Lung (tissue), 12 donors: ENCODE results near the gene PHOX2A. TPM values are rescaled to one million over a fixed set of nuclear protein-coding genes. Genes with fewer than 3 reads are reported as not detected.

Source experiments
- ATAC-seq: fragments of 200-7000 bp; cut with Tn5 transposase; one replicate; pipeline ENCODE4 v1.9.1; 2020; ENCODE audit warnings: moderate number of reproducible peaks; ENCODE audit not compliant: insufficient read depth, low FRiP score
- DNase-seq, 3 donors: peaks; one replicate each; pipeline ENCODE4 v3.0.0-alpha.2; 2013 to 2017
- H3K27ac ChIP-seq, 2 donors: one replicate each; pipeline ENCODE4 v1.5.1; 2013; ENCODE audit warnings: mild to moderate bottlenecking in 2 of 2, moderate library complexity in 2 of 2, control low read depth in 1 of 2, inconsistent platforms in 1 of 2, low read depth in 1 of 2, low read length in 1 of 2
- H3K27me3 ChIP-seq, 3 donors: one replicate each; pipeline ENCODE4 v1.5.1; 2013; ENCODE audit warnings: low read length in 2 of 3; ENCODE audit not compliant: control insufficient read depth in 3 of 3, insufficient read depth in 3 of 3
- H3K36me3 ChIP-seq, 4 donors: one replicate each; pipeline ENCODE4 v1.5.1; 2013; ENCODE audit warnings: low read length in 4 of 4, mild to moderate bottlenecking in 1 of 4, moderate library complexity in 1 of 4; ENCODE audit not compliant: control insufficient read depth in 4 of 4, insufficient read depth in 4 of 4
- H3K4me1 ChIP-seq, 5 donors: one replicate each; pipeline ENCODE4 v1.5.1; 2013; ENCODE audit warnings: low read length in 5 of 5, mild to moderate bottlenecking in 2 of 5, moderate library complexity in 1 of 5; ENCODE audit not compliant: control insufficient read depth in 5 of 5, insufficient read depth in 5 of 5
- H3K4me3 ChIP-seq: one replicate; pipeline ENCODE4 v1.5.1; 2013; ENCODE audit warnings: mild to moderate bottlenecking, control low read depth, moderate library complexity
- H3K9ac ChIP-seq, 2 donors: one replicate each; pipeline ENCODE4 v1.5.1; 2013; ENCODE audit warnings: low read length in 2 of 2, control low read depth in 1 of 2; ENCODE audit not compliant: insufficient read depth in 1 of 2
- H3K9me3 ChIP-seq, 4 donors: one replicate each; pipeline ENCODE4 v1.5.1; 2013; ENCODE audit warnings: low read length in 3 of 4, mild to moderate bottlenecking in 1 of 4, moderate library complexity in 1 of 4; ENCODE audit not compliant: control insufficient read depth in 4 of 4, insufficient read depth in 3 of 4
- WGBS, 2 donors: extraction: QIAGEN DNeasy Blood & Tissue Kit; methylation state at CpG; one replicate each; pipeline ENCODE4 v1.1.7; 2013; 5-methylcytosine and 5-hydroxymethylcytosine counted together
- polyA plus RNA-seq, 2 donors: library from polyadenylated mRNA; stranded (reverse); fragments of 200-250 nt; gene quantifications; one replicate each; pipeline ENCODE4 v1.2.1, GENCODE V29; 2013
- total RNA-seq, 2 donors: library from RNA; depleted of rRNA in 1 of 2; stranded (reverse); fragments of >200 nt in 1 of 2; gene quantifications; one replicate each; pipeline ENCODE4 v1.2.1, GENCODE V29; 2014 to 2021
- TF ChIP-seq, protein P1 (sequence below): IDR thresholded peaks from 2 replicates; pipeline ENCODE4 v1.5.1; 2012; ENCODE audit warnings: mild to moderate bottlenecking; ENCODE audit errors: control extremely low read depth, extremely low read depth
- donor health status: control.
- donor health status: control.
- donor health status: Bipolar disorder and iron deficiency.
- donor health status: healthy.
- donor health status: DM: yes; HTN: yes; CAD: no.

Gene PHOX2A
- total and polyA plus RNA-seq, 4 donors: not detected

GRCh38 chr11:72260574-72260973 lies 16.6 kb upstream of the PHOX2A start:
- WGBS, 2 donors: 59 to 78% methylated on average over 5 of the region's 5 CpGs
- Histone ChIP-seq H3K9ac (no peak overlapping the region), H3K4me3 (no peak overlapping the region), H3K9me3 (no peaks in the 10 kb centered on the region), H3K27me3 (peaks cover 3 to 11% (median 3%) of the 10 kb centered on the region in 3 donors), H3K27ac (no peak overlapping the region), H3K36me3 (no peaks in the 10 kb centered on the region), H3K4me1 (no peaks in the 10 kb centered on the region)
- TF ChIP-seq, protein P1, sequence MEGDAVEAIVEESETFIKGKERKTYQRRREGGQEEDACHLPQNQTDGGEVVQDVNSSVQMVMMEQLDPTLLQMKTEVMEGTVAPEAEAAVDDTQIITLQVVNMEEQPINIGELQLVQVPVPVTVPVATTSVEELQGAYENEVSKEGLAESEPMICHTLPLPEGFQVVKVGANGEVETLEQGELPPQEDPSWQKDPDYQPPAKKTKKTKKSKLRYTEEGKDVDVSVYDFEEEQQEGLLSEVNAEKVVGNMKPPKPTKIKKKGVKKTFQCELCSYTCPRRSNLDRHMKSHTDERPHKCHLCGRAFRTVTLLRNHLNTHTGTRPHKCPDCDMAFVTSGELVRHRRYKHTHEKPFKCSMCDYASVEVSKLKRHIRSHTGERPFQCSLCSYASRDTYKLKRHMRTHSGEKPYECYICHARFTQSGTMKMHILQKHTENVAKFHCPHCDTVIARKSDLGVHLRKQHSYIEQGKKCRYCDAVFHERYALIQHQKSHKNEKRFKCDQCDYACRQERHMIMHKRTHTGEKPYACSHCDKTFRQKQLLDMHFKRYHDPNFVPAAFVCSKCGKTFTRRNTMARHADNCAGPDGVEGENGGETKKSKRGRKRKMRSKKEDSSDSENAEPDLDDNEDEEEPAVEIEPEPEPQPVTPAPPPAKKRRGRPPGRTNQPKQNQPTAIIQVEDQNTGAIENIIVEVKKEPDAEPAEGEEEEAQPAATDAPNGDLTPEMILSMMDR: no peak
- ATAC-seq (no peak), DNase-seq (no peak)

DNA sequence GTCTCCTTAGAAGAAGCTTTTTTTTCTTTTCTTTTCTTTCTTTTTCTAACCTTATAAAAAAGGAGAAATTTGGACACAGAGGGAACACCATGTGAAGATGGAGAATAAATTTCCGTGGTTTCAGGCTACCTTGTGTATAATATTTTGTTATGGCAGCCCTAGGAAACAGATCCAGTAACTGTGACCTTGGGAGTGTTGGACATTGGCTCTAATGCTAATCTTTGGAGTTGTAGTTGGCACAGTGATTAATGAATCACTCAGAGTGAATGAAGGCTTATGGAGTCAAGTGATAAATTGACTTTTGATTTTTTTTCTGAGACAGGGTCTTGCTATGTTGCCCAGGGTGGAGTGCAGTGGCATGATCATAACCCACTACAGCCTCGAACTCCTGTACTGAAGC lies 15.5 kb upstream of the PHOX2A start:
- WGBS, 2 donors: 87 to 95% methylated on average over 2 of the region's 2 CpGs
- H3K9ac ChIP-seq: no peak overlapping the region
- no peaks in the 10 kb centered on the region for H3K36me3 ChIP-seq
- no peak overlapping the region for H3K4me3 ChIP-seq
- DNase-seq: no peak
- ATAC-seq: no peak
- H3K27me3 ChIP-seq: peaks cover 3 to 11% (median 3%) of the 10 kb centered on the region in 3 donors
- no peak overlapping the region for H3K27ac ChIP-seq
- H3K4me1 ChIP-seq: no peaks in the 10 kb centered on the region
- TF ChIP-seq, protein P1: no peak
- H3K9me3 ChIP-seq: no peaks in the 10 kb centered on the region

DNA sequence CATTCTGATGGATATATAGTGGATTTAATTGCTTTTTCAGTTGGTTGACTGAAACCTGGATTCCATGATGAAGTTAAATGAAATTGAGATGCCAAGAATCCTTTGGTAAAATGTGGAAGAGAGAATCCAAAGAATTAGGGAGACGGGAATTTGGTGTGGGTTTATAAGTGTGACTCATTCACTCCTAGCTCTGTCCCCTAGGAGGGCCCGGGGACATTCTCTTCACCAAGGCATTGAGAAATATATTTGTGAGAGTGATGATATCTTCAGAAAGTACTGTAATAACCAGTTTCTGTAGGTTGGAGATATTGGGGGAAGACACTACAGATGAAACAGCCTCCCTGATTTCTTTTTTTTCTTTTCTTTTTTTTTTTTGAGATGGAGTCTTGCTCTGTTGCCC lies 13.6 kb upstream of the PHOX2A start:
- Histone ChIP-seq H3K4me1 (no peaks in the 10 kb centered on the region), H3K27ac (no peak overlapping the region), H3K4me3 (no peak overlapping the region), H3K36me3 (no peaks in the 10 kb centered on the region), H3K9me3 (peaks cover 0 to 3% (median 0%) of the 10 kb centered on the region in 4 donors), H3K27me3 (peaks cover 3 to 11% (median 3%) of the 10 kb centered on the region in 3 donors), H3K9ac (no peak overlapping the region)
- DNase-seq (no peak), ATAC-seq (no peak)
- TF ChIP-seq, protein P1: no peak
- 88 to 91% methylated on average over 2 of the region's 2 CpGs for WGBS, 2 donors
